COR-L47 (cell line): ENCODE measurements around the gene ZRANB1.

ENCODE experiments used
- DNase-seq: peaks from one replicate; lab custom pipeline; 2025; lab: John Stamatoyannopoulos, UW

ZRANB1 gene

GRCh38 chr10:125035588-125036295 is 93.8 kb downstream of the ZRANB1 start:
- DNase-seq: no peak

GRCh38 chr10:125037145-125037877 is 95.4 kb downstream of the ZRANB1 start:
- no peak for DNase-seq
